ENCODE data around the gene RASA3.

GRCh38 chr13:114114006-114114640 lies 18.3 kb downstream of the RASA3 start:
- TF ChIP-seq YY1 (IDR thresholded peaks at IDR 0.05; ENCODE audit: insufficient read depth, insufficient read length) (no peak), ZNF274 (IDR thresholded peaks at IDR 0.05; ENCODE audit: low read depth, low read length) (no peak), SUZ12 (IDR thresholded peaks at IDR 0.05; ENCODE audit: extremely low read depth, insufficient read depth, insufficient read length) (no peak)

All from NT2/D1 (cell line).